ENCODE measurements around the gene RSU1. TPM values are rescaled to one million over a fixed set of nuclear protein-coding genes. Genes with fewer than 3 reads are reported as not detected.

The RSU1 gene
- total RNA-seq, 4 donors from 2014 or later: 28.7 to 50.9 (median 43.0) TPM

- WGBS, 2 donors: 81 to 83% methylated on average over 4 of the region's 4 CpGs
Measured at GRCh38 chr10:16812676-16813075, 4.5 kb downstream of the RSU1 start.

GRCh38 chr10:16811765-16812164 lies 5.5 kb downstream of the RSU1 start:
- 75 to 77% methylated on average over 6 of the region's 6 CpGs for WGBS, 2 donors
- H3K4me3 ChIP-seq (ENCODE audit: low read depth, poor library complexity, severe bottlenecking): no peak overlapping the region
- DNase-seq (ENCODE audit: low spot score in 2 of 2): no peak
- TF ChIP-seq, protein P1, sequence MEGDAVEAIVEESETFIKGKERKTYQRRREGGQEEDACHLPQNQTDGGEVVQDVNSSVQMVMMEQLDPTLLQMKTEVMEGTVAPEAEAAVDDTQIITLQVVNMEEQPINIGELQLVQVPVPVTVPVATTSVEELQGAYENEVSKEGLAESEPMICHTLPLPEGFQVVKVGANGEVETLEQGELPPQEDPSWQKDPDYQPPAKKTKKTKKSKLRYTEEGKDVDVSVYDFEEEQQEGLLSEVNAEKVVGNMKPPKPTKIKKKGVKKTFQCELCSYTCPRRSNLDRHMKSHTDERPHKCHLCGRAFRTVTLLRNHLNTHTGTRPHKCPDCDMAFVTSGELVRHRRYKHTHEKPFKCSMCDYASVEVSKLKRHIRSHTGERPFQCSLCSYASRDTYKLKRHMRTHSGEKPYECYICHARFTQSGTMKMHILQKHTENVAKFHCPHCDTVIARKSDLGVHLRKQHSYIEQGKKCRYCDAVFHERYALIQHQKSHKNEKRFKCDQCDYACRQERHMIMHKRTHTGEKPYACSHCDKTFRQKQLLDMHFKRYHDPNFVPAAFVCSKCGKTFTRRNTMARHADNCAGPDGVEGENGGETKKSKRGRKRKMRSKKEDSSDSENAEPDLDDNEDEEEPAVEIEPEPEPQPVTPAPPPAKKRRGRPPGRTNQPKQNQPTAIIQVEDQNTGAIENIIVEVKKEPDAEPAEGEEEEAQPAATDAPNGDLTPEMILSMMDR (IDR thresholded peaks at IDR 0.05): no peak
- TF ChIP-seq POLR2A (IDR thresholded peaks at IDR 0.05): no peak
- intact Hi-C loops (cut with DNase I; ENCODE audit: low total_unique reads): no loop called here

More at GRCh38 chr10:16812676-16813075, 4.5 kb downstream of the RSU1 start:
- no peak for DNase-seq (ENCODE audit: low spot score in 2 of 2)
- intact Hi-C loops (cut with DNase I; ENCODE audit: low total_unique reads): no loop called here
- H3K4me3 ChIP-seq (ENCODE audit: low read depth, poor library complexity, severe bottlenecking): no peak overlapping the region
- TF ChIP-seq POLR2A (IDR thresholded peaks at IDR 0.05): no peak
- TF ChIP-seq, protein P1 (IDR thresholded peaks at IDR 0.05): no peak

DNA sequence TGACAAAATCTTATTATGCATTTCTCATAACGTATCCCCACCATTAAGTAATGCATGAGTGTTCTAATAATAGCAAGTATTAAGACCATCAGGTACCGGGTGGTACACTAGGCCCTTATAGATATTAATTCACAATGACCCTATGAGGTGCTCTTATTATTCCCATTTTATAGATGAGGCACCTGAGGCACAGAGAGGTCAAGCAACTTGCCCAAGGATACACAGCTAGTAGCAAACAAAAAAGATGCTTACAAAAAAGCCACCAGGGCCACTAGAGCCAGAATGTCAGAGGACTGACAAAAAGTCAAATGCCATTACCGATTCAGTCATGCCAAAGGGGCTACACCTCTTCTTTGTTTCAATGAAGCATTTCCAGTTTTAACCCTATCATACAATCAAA lies 5.9 kb downstream of the RSU1 start:
- TF ChIP-seq POLR2A (IDR thresholded peaks at IDR 0.05): no peak
- TF ChIP-seq, protein P1 (IDR thresholded peaks at IDR 0.05): no peak
- no peak for DNase-seq (ENCODE audit: low spot score in 2 of 2)
- WGBS, 2 donors: 66 to 78% methylated on average over 3 of the region's 3 CpGs
- intact Hi-C loops (cut with DNase I; ENCODE audit: low total_unique reads): no loop called here
- H3K4me3 ChIP-seq (ENCODE audit: low read depth, poor library complexity, severe bottlenecking): no peak overlapping the region

DNA sequence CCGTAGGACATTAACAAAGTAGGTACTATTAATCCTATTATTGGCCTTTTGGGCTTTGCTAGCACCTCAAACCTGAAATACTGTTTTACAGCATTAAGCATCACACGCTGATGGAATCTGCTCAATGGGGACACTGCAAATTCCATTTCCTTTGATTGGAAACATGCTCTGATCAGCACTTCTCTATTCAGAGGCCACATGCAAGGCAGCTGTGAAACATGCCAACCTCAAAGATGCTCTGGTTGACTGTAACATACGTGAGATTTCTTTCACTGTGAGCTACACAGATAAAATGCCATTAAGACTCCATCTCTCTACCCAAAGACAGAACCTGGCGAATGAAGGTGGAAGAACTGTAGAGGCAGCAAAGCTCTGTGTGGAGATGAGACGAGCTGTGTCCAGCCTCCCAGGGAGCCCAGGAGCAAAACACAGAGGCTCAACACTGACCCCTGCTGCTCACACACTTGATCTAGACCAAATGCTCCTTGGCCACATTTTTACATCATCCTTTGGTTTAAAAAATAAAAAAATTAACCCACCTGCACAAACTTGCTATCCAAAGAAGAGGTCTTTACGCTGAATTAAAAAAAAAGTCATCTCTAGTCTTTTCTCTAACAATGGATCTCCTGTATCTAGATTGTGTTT lies 8.0 kb downstream of the RSU1 start:
- TF ChIP-seq POLR2A (IDR thresholded peaks at IDR 0.05): no peak
- TF ChIP-seq, protein P1 (IDR thresholded peaks at IDR 0.05): no peak
- DNase-seq (ENCODE audit: low spot score in 2 of 2): no peak
- WGBS, 2 donors: 92 to 94% methylated on average over 6 of the region's 6 CpGs
- H3K4me3 ChIP-seq (ENCODE audit: low read depth, poor library complexity, severe bottlenecking): no peak overlapping the region
- intact Hi-C loops (cut with DNase I; ENCODE audit: low total_unique reads): no loop called here

- no peak overlapping the region for H3K4me3 ChIP-seq (ENCODE audit: low read depth, poor library complexity, severe bottlenecking)
- 92 to 93% methylated on average over 4 of the region's 4 CpGs for WGBS, 2 donors
- intact Hi-C loops (cut with DNase I; ENCODE audit: low total_unique reads): no loop called here
- TF ChIP-seq POLR2A (IDR thresholded peaks at IDR 0.05): no peak
- TF ChIP-seq, protein P1 (IDR thresholded peaks at IDR 0.05): no peak
- DNase-seq (ENCODE audit: low spot score in 2 of 2): no peak
Measured at GRCh38 chr10:16804123-16804522, 13.1 kb downstream of the RSU1 start.

GRCh38 chr10:16803464-16803863 lies 13.8 kb downstream of the RSU1 start:
- no peak overlapping the region for H3K4me3 ChIP-seq (ENCODE audit: low read depth, poor library complexity, severe bottlenecking)
- no peak for DNase-seq (ENCODE audit: low spot score in 2 of 2)
- intact Hi-C loops (cut with DNase I; ENCODE audit: low total_unique reads): no loop called here
- no peak for TF ChIP-seq POLR2A (IDR thresholded peaks at IDR 0.05)
- 48 to 53% methylated on average over 2 of the region's 2 CpGs for WGBS, 2 donors
